GM18870 (cell line): ENCODE data around the gene SRSF1.

Source experiments
- ATAC-seq: cut with Tn5 transposase; IDR thresholded peaks from one replicate; pipeline ENCODE4 v1.9.1; 2021; ENCODE audit warnings: moderate library complexity; ENCODE audit not compliant: unreplicated experiment

SRSF1 gene

GRCh38 chr17:58019521-58019920 is 12.5 kb upstream of the SRSF1 start:
- ATAC-seq: no peak

DNA sequence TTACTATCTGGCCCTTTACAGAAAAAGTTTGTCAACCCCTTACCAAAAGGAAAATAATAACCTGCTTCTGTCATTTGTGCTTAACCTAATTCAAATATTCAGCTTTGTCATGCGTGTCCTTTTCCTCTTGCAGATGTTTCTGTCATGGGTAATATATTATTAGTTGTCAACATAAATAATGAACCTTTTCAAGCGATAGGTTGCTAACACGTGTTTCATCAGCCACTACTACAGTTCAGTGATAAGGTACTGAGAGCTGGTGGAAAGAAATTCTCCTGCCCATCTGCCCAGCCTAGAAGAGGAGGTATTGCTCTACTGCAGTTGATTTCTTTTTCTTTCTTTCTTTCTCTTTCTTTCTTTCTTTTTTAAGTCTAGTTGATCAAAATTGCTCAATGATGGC is 12.0 kb upstream of the SRSF1 start:
- ATAC-seq: no peak

GRCh38 chr17:58010067-58010799 is 3.2 kb upstream of the SRSF1 start:
- no peak for ATAC-seq

GRCh38 chr17:58007781-58008706 is 998 bp upstream of the SRSF1 start:
- peak; percentile 44 for ATAC-seq

DNA sequence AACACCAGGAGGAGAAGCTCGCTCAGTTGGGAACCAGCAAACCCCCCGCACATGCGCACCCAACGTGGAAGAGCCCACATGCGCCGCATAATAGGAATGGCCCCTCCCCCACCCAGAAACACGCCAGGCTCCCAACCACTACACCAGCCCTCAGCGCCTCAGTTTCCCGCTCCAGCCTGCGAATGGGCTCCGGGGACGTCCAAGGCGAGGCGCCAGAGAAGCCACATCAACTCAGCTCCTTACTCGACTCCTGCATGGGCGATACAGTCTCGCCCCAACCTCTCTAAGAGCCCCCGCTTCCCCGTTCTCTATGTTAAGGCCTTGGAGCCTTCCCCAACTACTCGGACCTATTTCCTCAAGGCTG is 504 bp downstream of the SRSF1 start:
- no peak for ATAC-seq

GRCh38 chr17:58005728-58006559 is 1.1 kb downstream of the SRSF1 start:
- ATAC-seq: no peak

- ATAC-seq: no peak
These were observed 1.9 kb downstream of the SRSF1 start for GRCh38 chr17:58005031-58005727.

- no peak for ATAC-seq
These were observed 3.0 kb downstream of the SRSF1 start for GRCh38 chr17:58004060-58004459.

- no peak for ATAC-seq
These were observed 4.1 kb downstream of the SRSF1 start for GRCh38 chr17:58002973-58003372.

- no peak for ATAC-seq
These were observed 4.7 kb downstream of the SRSF1 start for GRCh38 chr17:58002154-58002948.

DNA sequence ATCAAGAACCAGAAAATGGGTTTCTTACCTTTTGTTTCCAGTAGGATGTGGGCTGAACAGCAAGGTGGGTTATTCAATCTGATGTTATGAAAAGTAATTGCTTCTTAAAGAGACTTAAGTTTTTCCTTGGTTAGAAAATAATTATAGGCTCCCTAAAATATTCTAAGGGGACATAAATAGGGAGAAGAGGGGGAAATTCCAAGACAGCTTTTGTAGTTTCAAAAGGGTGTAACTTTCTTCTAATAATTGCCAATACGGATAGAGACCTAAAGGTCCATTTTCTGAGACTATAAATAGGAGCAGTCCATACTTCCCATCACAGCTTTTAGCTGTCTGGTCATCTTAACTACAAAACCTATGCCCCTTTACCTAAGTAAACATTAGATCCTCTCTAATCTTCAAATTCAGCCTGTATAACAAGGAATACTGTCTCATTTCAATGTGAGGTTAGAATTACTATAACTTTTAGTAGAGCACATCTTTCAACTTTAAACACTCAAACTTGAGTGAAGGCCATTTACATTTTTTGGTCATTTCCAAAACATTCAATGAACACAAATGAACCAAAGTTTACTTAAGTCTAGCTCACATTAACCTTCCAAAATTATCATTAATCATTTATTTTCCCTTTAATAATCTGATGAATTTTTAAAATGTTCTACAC is 5.5 kb downstream of the SRSF1 start:
- ATAC-seq: no peak

- ATAC-seq: no peak
These were observed 7.5 kb downstream of the SRSF1 start for GRCh38 chr17:57999496-58000017.

DNA sequence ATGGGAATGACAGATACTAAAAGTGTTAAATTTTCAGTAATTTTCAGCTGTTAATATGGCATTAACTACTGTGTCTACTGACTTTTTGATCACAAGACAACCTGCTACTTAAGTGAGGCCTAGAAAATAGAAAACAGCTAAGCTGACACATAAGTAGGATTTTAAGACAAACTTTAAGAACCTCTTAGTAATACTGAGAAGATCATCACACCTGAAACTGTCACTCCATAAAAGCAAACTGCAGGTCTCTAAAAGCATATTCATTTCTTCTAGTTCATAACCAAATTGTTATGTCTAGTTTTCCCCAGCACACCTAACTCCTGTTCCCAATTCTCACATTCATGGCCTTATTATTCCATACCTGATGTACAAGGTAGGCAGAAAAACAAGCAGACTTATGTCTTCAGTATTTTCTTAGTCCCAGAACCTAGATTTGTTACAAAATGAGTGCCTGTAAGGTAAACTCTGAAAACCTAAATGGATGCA is 8.0 kb downstream of the SRSF1 start:
- ATAC-seq: no peak

DNA sequence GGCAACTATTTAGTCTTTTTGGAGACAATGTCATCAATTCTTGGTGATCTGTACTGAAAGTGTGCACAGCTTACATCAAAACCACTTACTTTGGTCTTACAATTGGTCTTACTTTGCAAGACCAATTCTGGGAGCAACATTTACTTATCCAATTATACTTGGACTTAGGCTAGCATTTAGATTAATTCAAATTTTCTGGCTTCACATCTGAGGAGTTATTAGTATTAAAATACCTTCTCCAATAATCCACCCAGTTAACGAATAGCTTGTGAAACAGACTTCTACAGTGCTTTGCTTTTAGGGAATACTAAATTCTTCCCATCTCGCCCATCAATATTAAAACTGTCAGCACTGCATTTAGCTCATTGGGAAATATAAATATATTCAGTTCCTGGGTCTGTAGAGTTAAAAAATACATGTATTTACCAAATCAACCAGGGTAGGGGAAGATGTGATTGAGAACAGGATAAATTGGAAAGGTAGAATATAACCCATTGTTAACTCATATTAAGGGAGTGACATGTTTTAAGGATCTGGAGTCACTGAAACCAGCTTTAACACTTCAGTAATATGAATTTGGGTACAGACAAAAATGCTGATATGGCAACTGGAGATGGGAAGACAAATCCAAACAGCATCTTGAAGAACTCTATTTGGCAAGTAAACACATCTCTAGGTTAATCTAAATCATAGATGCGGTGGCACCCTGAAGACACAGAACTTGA is 9.8 kb downstream of the SRSF1 start:
- ATAC-seq: no peak

DNA sequence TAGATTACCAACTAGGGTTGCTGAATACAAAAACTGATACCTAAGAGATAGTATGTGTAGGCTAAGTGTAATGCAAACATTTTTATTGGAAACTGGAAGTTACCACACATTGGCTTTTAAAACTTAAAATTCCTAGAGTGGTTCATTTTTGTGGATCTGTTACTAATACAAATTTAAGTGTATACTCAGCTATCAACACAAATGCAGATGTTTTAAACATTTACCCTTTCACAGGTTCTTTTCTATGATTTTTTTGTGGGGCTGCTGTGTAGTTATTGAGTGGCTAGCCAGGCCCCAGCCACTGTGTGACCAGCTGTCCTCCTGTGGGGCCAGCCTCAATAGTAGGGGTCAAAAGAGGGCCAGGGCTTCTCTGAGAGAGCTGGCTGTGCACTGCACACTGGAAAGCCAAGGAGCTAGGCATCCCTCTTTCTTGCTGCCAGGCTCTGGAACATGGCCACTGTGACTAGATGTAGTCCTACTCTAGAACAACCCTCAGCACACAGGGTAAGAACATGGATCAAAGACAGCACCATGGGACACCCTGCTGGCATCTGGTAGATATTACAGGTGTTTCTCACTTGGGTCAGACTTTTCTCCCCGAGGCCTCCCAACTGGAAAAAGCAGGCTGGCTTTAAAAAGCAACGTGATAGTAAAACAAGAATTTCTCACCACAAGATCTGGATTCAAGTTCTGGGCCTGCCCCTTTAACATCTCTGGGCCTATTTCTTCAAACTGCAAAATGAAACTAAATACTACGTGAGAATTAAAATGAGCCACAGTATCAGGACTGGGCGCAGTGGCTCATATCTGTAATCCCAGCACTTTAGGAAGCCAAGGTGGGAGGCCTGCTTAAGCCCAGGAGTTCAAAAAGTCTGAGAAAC is 11.7 kb downstream of the SRSF1 start:
- ATAC-seq: peak; percentile 51

DNA sequence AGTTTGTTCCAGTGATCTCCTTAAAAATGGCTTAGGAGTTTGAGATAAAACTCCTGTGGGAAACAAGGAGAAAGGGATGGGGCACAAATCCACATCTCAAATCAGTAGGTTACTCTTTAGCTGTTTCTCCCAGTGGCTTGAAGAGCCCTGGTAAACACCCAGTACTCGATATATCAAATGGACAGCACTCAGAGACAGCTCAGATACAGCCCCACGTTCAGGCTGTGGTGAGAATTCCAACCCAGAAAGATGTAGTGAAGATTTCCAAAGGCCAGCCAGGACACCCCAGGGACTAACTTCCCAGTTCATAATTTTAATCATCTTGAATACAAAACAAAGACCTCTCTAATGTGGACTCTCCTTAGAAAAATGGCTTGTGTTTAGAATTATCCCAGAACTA is 12.6 kb downstream of the SRSF1 start:
- no peak for ATAC-seq
